GM19463 (cell line): ENCODE results near the gene SLC1A1.

ENCODE experiments used
- ATAC-seq: cut with Tn5 transposase; IDR thresholded peaks from one replicate; pipeline ENCODE4 v1.9.1; 2021; ENCODE audit warnings: mild to moderate bottlenecking, moderate library complexity; ENCODE audit not compliant: unreplicated experiment

Gene SLC1A1

GRCh38 chr9:4489919-4490704 lies at the start of gene SLC1A1:
Gene SLC1A1, plus strand, starts transcription at chr9:4490468. Its CDS starts 212 bp downstream, at chr9:4490680.
- ATAC-seq: peak; percentile 73

GRCh38 chr9:4442806-4443205 lies 47.5 kb upstream of the SLC1A1 start:
- no peak for ATAC-seq

GRCh38 chr9:4443439-4443838 lies 46.8 kb upstream of the SLC1A1 start:
- ATAC-seq: no peak

- ATAC-seq: no peak
Measured at GRCh38 chr9:4461437-4461836, 28.8 kb upstream of the SLC1A1 start.

GRCh38 chr9:4463824-4464223 lies 26.4 kb upstream of the SLC1A1 start:
- no peak for ATAC-seq

GRCh38 chr9:4464911-4465513 lies 25.3 kb upstream of the SLC1A1 start:
- peak; percentile 89 for ATAC-seq

GRCh38 chr9:4465910-4466309 lies 24.4 kb upstream of the SLC1A1 start:
- ATAC-seq: no peak

- ATAC-seq: no peak
Measured at GRCh38 chr9:4475301-4475700, 15.0 kb upstream of the SLC1A1 start.

- no peak for ATAC-seq
Measured at GRCh38 chr9:4486176-4486575, 4.1 kb upstream of the SLC1A1 start.

- ATAC-seq: peak; percentile 1
Measured at GRCh38 chr9:4489562-4489918, 728 bp upstream of the SLC1A1 start.

- peak; percentile 12 for ATAC-seq
Measured at GRCh38 chr9:4490705-4491625, 697 bp downstream of the SLC1A1 start.

- ATAC-seq: no peak
Measured at GRCh38 chr9:4491626-4491975, 1.3 kb downstream of the SLC1A1 start.

GRCh38 chr9:4494332-4494731 lies 4.1 kb downstream of the SLC1A1 start:
- ATAC-seq: no peak

- ATAC-seq: no peak
Measured at GRCh38 chr9:4494806-4495205, 4.5 kb downstream of the SLC1A1 start.

- no peak for ATAC-seq
Measured at GRCh38 chr9:4495537-4495936, 5.3 kb downstream of the SLC1A1 start.

- no peak for ATAC-seq
Measured at GRCh38 chr9:4496497-4496896, 6.2 kb downstream of the SLC1A1 start.

- no peak for ATAC-seq
Measured at GRCh38 chr9:4497395-4497794, 7.1 kb downstream of the SLC1A1 start.

- ATAC-seq: no peak
Measured at GRCh38 chr9:4497855-4498254, 7.6 kb downstream of the SLC1A1 start.

GRCh38 chr9:4499917-4500316 lies 9.6 kb downstream of the SLC1A1 start:
- ATAC-seq: no peak

- no peak for ATAC-seq
Measured at GRCh38 chr9:4501147-4501507, 10.9 kb downstream of the SLC1A1 start.

- ATAC-seq: no peak
Measured at GRCh38 chr9:4502444-4502843, 12.2 kb downstream of the SLC1A1 start.

GRCh38 chr9:4503103-4503502 lies 12.8 kb downstream of the SLC1A1 start:
- ATAC-seq: no peak
